GM12874 (cell line): Measurements from ENCODE around the gene APCDD1.

Source experiments
- CTCF ChIP-seq: IDR thresholded peaks from 2 replicates; pipeline ENCODE4 v1.5.1; 2011; ENCODE audit warnings: low read depth, mild to moderate bottlenecking, control low read depth, low read length, moderate library complexity; ENCODE audit not compliant: insufficient read depth

APCDD1 gene

GRCh38 chr18:10457128-10457527 lies 2.7 kb downstream of the APCDD1 start:
- TF ChIP-seq CTCF: no peak

- no peak for TF ChIP-seq CTCF
These were observed 3.3 kb downstream of the APCDD1 start for GRCh38 chr18:10457767-10458166.

- no peak for TF ChIP-seq CTCF
These were observed 4.3 kb downstream of the APCDD1 start for GRCh38 chr18:10458691-10459090.

- TF ChIP-seq CTCF: no peak
These were observed 5.2 kb downstream of the APCDD1 start for GRCh38 chr18:10459587-10459986.

- TF ChIP-seq CTCF: no peak
These were observed 6.1 kb downstream of the APCDD1 start for GRCh38 chr18:10460414-10461018.

- TF ChIP-seq CTCF: no peak
These were observed 7.6 kb downstream of the APCDD1 start for GRCh38 chr18:10461989-10462388.

- TF ChIP-seq CTCF: no peak
These were observed 8.2 kb downstream of the APCDD1 start for GRCh38 chr18:10462597-10462996.
